ENCODE measurements around the gene IGSF21.

The IGSF21 gene

GRCh38 chr1:18120638-18121037 is 13.0 kb downstream of the IGSF21 start:
- DNase-seq: no peak

GRCh38 chr1:18121072-18121820 is 13.6 kb downstream of the IGSF21 start:
- no peak for DNase-seq

- DNase-seq: no peak
Observed at GRCh38 chr1:18123467-18123992, 15.9 kb downstream of the IGSF21 start.

- no peak for DNase-seq
Observed at GRCh38 chr1:18124977-18125376, 17.4 kb downstream of the IGSF21 start.

- peak; percentile 11 for DNase-seq
Observed at GRCh38 chr1:18126616-18127015, 19.0 kb downstream of the IGSF21 start.

- no peak for DNase-seq
Observed at GRCh38 chr1:18128298-18128697, 20.7 kb downstream of the IGSF21 start.

- no peak for DNase-seq
Observed at GRCh38 chr1:18130356-18130755, 22.8 kb downstream of the IGSF21 start.

GRCh38 chr1:18132022-18132710 is 24.6 kb downstream of the IGSF21 start:
- DNase-seq: no peak

- DNase-seq: no peak
Observed at GRCh38 chr1:18132711-18133541, 25.3 kb downstream of the IGSF21 start.

GRCh38 chr1:18134324-18135046 is 26.9 kb downstream of the IGSF21 start:
- DNase-seq: peak; percentile 54

GRCh38 chr1:18137759-18138345 is 30.3 kb downstream of the IGSF21 start:
- no peak for DNase-seq

- DNase-seq: no peak
Observed at GRCh38 chr1:18139198-18139981, 31.8 kb downstream of the IGSF21 start.

- no peak for DNase-seq
Observed at GRCh38 chr1:18140411-18140810, 32.8 kb downstream of the IGSF21 start.

- no peak for DNase-seq
Observed at GRCh38 chr1:18141661-18142060, 34.1 kb downstream of the IGSF21 start.

GRCh38 chr1:18142471-18142870 is 34.9 kb downstream of the IGSF21 start:
- DNase-seq: no peak

- no peak for DNase-seq
Observed at GRCh38 chr1:18142969-18143368, 35.4 kb downstream of the IGSF21 start.

GRCh38 chr1:18144062-18144461 is 36.5 kb downstream of the IGSF21 start:
- DNase-seq: no peak

GRCh38 chr1:18144916-18145647 is 37.5 kb downstream of the IGSF21 start:
- no peak for DNase-seq

GRCh38 chr1:18145851-18146618 is 38.4 kb downstream of the IGSF21 start:
- DNase-seq: no peak

- DNase-seq: no peak
Observed at GRCh38 chr1:18146886-18147285, 39.3 kb downstream of the IGSF21 start.
